Adrenal gland (tissue), 19 donors: ENCODE results near the gene PEX11B. TPM values are rescaled to one million over a fixed set of nuclear protein-coding genes. Genes with fewer than 3 reads are reported as not detected.

ENCODE experiments used
- DNase-seq, 7 donors: peaks; one replicate each; pipeline ENCODE4 v3.0.0-alpha.2; 2019 to 2020
- H3K27ac ChIP-seq, 5 donors: fragments of 200-600 bp; sonication (generic) in 4 of 5; 1 replicate in 3 of 5; 2 replicates in 2 of 5; pipeline versions ENCODE4 v1.5.1 to v1.8.0; 2016 to 2020; ENCODE audit warnings: mild to moderate bottlenecking in 1 of 5
- H3K27me3 ChIP-seq: fragments of 200-600 bp; 2 replicates; pipeline ENCODE4 v1.8.0; 2021
- H3K36me3 ChIP-seq, 2 donors: fragments of 200-600 bp; replicated peaks in 1 of 2; 1 replicate in 1 of 2; 2 replicates in 1 of 2; pipeline versions ENCODE4 v1.5.1 to v1.8.0; 2018 to 2022
- H3K4me1 ChIP-seq, 2 donors: fragments of 200-600 bp; replicated peaks in 1 of 2; 1 replicate in 1 of 2; 2 replicates in 1 of 2; pipeline versions ENCODE4 v1.5.1 to v1.8.0; 2018 to 2021
- H3K4me3 ChIP-seq, 4 donors: fragments of 200-600 bp; sonication (generic) in 3 of 4; one replicate each; pipeline ENCODE4 v1.5.1; 2016 to 2018
- H3K9me3 ChIP-seq, 3 donors: fragments of 200-600 bp; sonication (generic) in 1 of 3; replicated peaks in 1 of 3; 1 replicate in 2 of 3; 2 replicates in 1 of 3; pipeline versions ENCODE4 v1.5.1 to v1.8.0; 2016 to 2021
- CTCF ChIP-seq, 6 experiments: fragments of 450-650 bp in 4 of 6; fragments of 200-600 bp in 2 of 6; sonication (generic) in 1 of 6; IDR thresholded peaks; 1 replicate in 5 of 6; 2 replicates in 1 of 6; pipeline versions ENCODE4 v1.5.1 to v1.8.0; 2016 to 2021; ENCODE audit warnings: antibody characterized with exemption in 6 of 6, mild to moderate bottlenecking in 2 of 6, moderate library complexity in 1 of 6
- POLR2A ChIP-seq, 2 donors: fragments of 450-650 bp; IDR thresholded peaks; one replicate each; pipeline ENCODE4 v1.6.1; 2017; ENCODE audit warnings: antibody characterized with exemption in 2 of 2, mild to moderate bottlenecking in 2 of 2, moderate library complexity in 1 of 2
- WGBS, 4 donors: extraction: QIAGEN DNeasy Blood & Tissue Kit in 2 of 4; methylation state at CpG; one replicate each; pipeline versions ENCODE4 v1.1.5 to v1.1.7; 2013 to 2017; 5-methylcytosine and 5-hydroxymethylcytosine counted together
- intact Hi-C, 2 donors: fragments of 100-400 bp; cut with DNase I; formaldehyde crosslinking; loops; one replicate each; pipeline versions ENCODE4 v1.14.1 to v1.15.0; 2022 to 2023
- long read RNA-seq, 10 donors: library from polyadenylated mRNA in 3 of 10; unstranded in 2 of 10; stranded (forward) in 1 of 10; transcript quantifications; one replicate each; pipeline ENCODE4 v2.0.0 and lab custom pipeline, GENCODE V29; 2021 to 2026
- polyA plus RNA-seq, 3 donors: library from polyadenylated mRNA; stranded (reverse); fragments of 200-250 nt in 2 of 3; fragments of 350-450 nt in 1 of 3; fragmentation: Illumina TruSeq in 1 of 3; extraction: RNeasy Lipid Tissue Mini Kit (QIAGEN cat#74804) in 1 of 3; gene quantifications; one replicate each; pipeline ENCODE4 v1.2.3, GENCODE V29; 2013 to 2014
- total RNA-seq, 9 donors: library from RNA; depleted of rRNA in 4 of 9; stranded (reverse); fragments of >200 nt in 4 of 9; fragments of 120-200 nt in 1 of 9; fragmentation: NEBNext Ultra II Directional in 1 of 9; extraction: Animal tissue kit (Norgen Biotek cat#: 25700) in 1 of 9; gene quantifications; one replicate each; pipeline versions ENCODE4 v1.1.0 to v1.2.4, GENCODE V29; 2013 to 2023
- donor health status: healthy with polysubstance abuse.
- donor health status: Bipolar disorder and iron deficiency.
- donor health status: DM: yes; HTN: yes; CAD: no.
- donor health status: DM: no; HTN: no; CAD: no.
- donor health status: DM: no; HTN: no; CAD: no.
- donor health status: DM: yes; HTN: yes; CAD: no.

The PEX11B gene
- total RNA-seq, result 10 to 100 TPM; 24.8 to 44.4 (median 33.0) TPM
- 10 to 100 TPM; 21.2 to 52.9 (median 25.8) TPM for polyA plus RNA-seq
- long read RNA-seq, donor 1, transcript PEX11B-201 (4 exons, 1,740 nt), result major isoform, 16 of 16 reads
- long read RNA-seq, donor 1, partial matches to known transcripts, result 0 of 16 reads
- long read RNA-seq, donor 1, other reads (novel, unspliced or antisense), result 0 of 16 reads
- long read RNA-seq, donor 2, transcript PEX11B-201 (4 exons, 1,740 nt), result major isoform, 11 of 11 reads
- long read RNA-seq, donor 2, partial matches to known transcripts, result 0 of 11 reads
- long read RNA-seq, donor 2, other reads (novel, unspliced or antisense), result 0 of 11 reads
- long read RNA-seq, donor 3, transcript PEX11B-201 (4 exons, 1,740 nt), result major isoform, 18 of 18 reads
- long read RNA-seq, donor 3, partial matches to known transcripts, result 0 of 18 reads
- long read RNA-seq, donor 3, other reads (novel, unspliced or antisense), result 0 of 18 reads
- long read RNA-seq, donor 4, transcript PEX11B-201 (4 exons, 1,740 nt), result major isoform, 24 of 30 reads
- long read RNA-seq, donor 4, partial matches to known transcripts, result 4 of 30 reads
- long read RNA-seq, donor 4, other reads (novel, unspliced or antisense), result 2 of 30 reads
- long read RNA-seq, donor 5, transcript PEX11B-201 (4 exons, 1,740 nt), result major isoform, 48 of 52 reads
- long read RNA-seq, donor 5, partial matches to known transcripts, result 1 of 52 reads
- long read RNA-seq, donor 5, other reads (novel, unspliced or antisense), result 3 of 52 reads
- long read RNA-seq, donor 6, transcript PEX11B-201 (4 exons, 1,740 nt), result major isoform, 14 of 17 reads
- long read RNA-seq, donor 6, partial matches to known transcripts, result 2 of 17 reads
- long read RNA-seq, donor 6, other reads (novel, unspliced or antisense), result 1 of 17 reads
- long read RNA-seq, donor 7, transcript PEX11B-201 (4 exons, 1,740 nt), result major isoform, 8 of 8 reads
- long read RNA-seq, donor 7, partial matches to known transcripts, result 0 of 8 reads
- long read RNA-seq, donor 7, other reads (novel, unspliced or antisense), result 0 of 8 reads
- long read RNA-seq, donor 8, transcript PEX11B-201 (4 exons, 1,740 nt), result major isoform, 15 of 15 reads
- long read RNA-seq, donor 8, partial matches to known transcripts, result 0 of 15 reads
- long read RNA-seq, donor 8, other reads (novel, unspliced or antisense), result 0 of 15 reads
- long read RNA-seq, donor 9, transcript PEX11B-201 (4 exons, 1,740 nt), result major isoform, 18 of 18 reads
- long read RNA-seq, donor 9, partial matches to known transcripts, result 0 of 18 reads
- long read RNA-seq, donor 9, other reads (novel, unspliced or antisense), result 0 of 18 reads
- long read RNA-seq, donor 10, transcript PEX11B-201 (4 exons, 1,740 nt), result major isoform, 9 of 9 reads
- long read RNA-seq, donor 10, partial matches to known transcripts, result 0 of 9 reads
- long read RNA-seq, donor 10, other reads (novel, unspliced or antisense), result 0 of 9 reads

DNA sequence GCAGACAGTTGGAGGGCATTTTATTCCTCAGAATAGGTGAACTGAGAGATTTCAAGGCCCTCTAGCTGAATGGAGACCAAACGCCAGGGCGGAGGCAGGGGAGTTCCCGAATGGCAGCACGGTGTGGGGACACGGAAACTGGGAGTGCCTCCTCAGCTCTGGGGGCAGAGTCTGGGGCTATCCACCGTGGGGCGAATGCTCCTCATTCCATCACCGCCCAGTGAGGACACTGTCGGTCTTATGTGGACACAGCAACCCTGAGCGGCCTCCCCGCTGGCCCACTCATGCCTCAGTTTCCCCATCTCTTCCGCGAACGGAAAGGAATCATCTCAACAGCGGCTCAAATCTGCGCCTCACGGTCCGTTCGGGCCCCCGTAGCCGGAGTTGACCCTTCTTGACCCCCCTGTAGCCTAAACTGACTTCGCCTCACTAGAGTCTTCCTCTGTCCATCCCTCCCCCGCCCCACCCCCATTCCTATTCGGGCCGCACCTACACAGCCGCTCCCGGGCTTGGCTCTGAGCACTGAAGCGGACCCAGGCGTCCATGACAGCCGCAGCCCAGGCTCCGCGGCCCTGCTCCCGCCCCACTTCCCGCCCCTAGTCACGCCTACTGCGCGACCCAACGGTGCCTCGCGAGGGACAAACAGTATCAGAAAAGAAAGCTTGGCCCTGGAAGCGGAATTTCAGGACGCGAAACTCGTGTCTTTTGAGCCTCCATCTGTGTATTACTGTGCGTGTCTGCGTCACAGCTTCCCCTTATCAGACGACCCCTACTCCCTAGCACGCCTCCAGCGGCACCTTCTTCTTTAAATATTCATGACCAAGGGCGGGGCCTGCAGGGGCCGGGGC lies at the start of gene PEX11B:
Gene PEX11B, minus strand, starts transcription at position 574 of the 848 bp plus-strand sequence. Its CDS starts 29 bp downstream, at position 545.
- H3K27ac ChIP-seq, result peak within 1 kb of the TSS; percentile 37 to 89 (median 77)
- intact Hi-C loops, result loop anchor here (5.0 kb wide), 2 partner anchors 49 to 89 kb away; no protein-coding TSS in a partner anchor
- H3K9me3 ChIP-seq, result no peaks in the 10 kb centered on the region
- peaks cover 8 to 40% of the 10 kb centered on the region in 2 donors for H3K4me1 ChIP-seq
- H3K27me3 ChIP-seq, result no peaks in the 10 kb centered on the region
- DNase-seq, result peak; percentile 86 to 94 (median 90)
- WGBS, 4 donors, result 0 to 1% (median 0%) methylated on average over 22 to 51 of the region's 51 CpGs
- peaks cover 0 to 28% of the 10 kb centered on the region in 2 donors for H3K36me3 ChIP-seq
- TF ChIP-seq CTCF (IDR thresholded peaks at IDR 0.05) (peak in 1 of 6 experiments; percentile 26), POLR2A (IDR thresholded peaks at IDR 0.05) (peak; percentile 18 to 35)
- H3K4me3 ChIP-seq, result peak within 1 kb of the TSS; percentile 14 to 85 (median 74)

DNA sequence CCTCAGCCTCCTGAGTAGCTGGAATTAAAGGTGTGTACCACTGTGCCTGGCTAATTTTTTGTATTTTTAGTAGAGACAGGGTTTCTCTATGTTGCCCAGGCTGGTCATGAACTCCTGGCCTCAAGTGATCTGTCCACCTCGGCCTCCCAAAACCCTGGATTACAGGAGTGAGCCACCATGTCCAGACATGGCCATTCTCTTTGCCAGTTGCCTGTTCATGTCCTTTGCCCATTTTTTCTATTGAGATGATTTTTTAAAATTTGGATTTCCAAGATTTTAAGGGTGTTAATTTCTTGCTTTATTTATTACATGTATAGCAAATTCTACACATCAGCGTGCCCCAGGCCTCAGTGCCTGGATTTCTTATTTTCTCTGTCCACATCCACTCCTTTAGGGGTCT lies 48.8 kb upstream of the PEX11B start:
- H3K27ac ChIP-seq, result no peak overlapping the region
- no peak for DNase-seq
- WGBS, 4 donors, result 99 to 100% (median 100%) methylated on average over 2 of the region's 2 CpGs
- intact Hi-C loops, result loop anchor here in 1 of 2 donors (5.0 to 10.0 kb wide), 2 partner anchors 50 to 68 kb away; partner anchors contain the start of gene PEX11B
- no peaks in the 10 kb centered on the region for H3K27me3 ChIP-seq
- H3K9me3 ChIP-seq, result no peaks in the 10 kb centered on the region
- no peak for TF ChIP-seq POLR2A (IDR thresholded peaks at IDR 0.05)
- TF ChIP-seq CTCF (IDR thresholded peaks at IDR 0.05), result no peak
- H3K36me3 ChIP-seq, result no peaks in the 10 kb centered on the region
- H3K4me1 ChIP-seq, result peaks cover 8 to 28% of the 10 kb centered on the region in 2 donors
- H3K4me3 ChIP-seq, result no peak overlapping the region

- Histone ChIP-seq H3K4me1 (peaks cover 24 to 41% of the 10 kb centered on the region in 2 donors), H3K9me3 (no peaks in the 10 kb centered on the region), H3K36me3 (no peaks in the 10 kb centered on the region), H3K4me3 (peak overlapping the region in 3 of 4 donors; percentile 26 to 66 (median 40)), H3K27ac (peak overlapping the region; percentile 80 to 91 (median 85)), H3K27me3 (no peaks in the 10 kb centered on the region)
- WGBS, 4 donors, result 1 to 3% (median 1%) methylated on average over 5 of the region's 5 CpGs
- no peak for DNase-seq
- intact Hi-C loops, result loop anchor here in 1 of 2 donors (5.0 to 10.0 kb wide), 2 partner anchors 48 to 70 kb away; partner anchors contain the start of gene PEX11B
- TF ChIP-seq POLR2A (IDR thresholded peaks at IDR 0.05) (no peak), CTCF (IDR thresholded peaks at IDR 0.05) (no peak)
Measured at GRCh38 chr1:145965119-145965744, 46.7 kb upstream of the PEX11B start.
